Activated CD8-positive, alpha-beta memory T cell treated with anti-CD3 and anti-CD28 coated beads for 24 hours (primary cell): ENCODE measurements around the gene NIT1.
A peak's percentile ranks its signal among the peaks of the same experiment; 100 is the strongest.

Source experiments
- DNase-seq: peaks from one replicate; pipeline ENCODE4 v3.0.0-alpha.2; 2020

The NIT1 gene

GRCh38 chr1:161117759-161118581, at the start of gene NIT1, which contains the start of gene PFDN2:
Gene NIT1, plus strand, starts transcription at chr1:161118105. Its CDS starts 72 bp downstream, at chr1:161118177.
Gene PFDN2, minus strand, starts transcription at chr1:161118037. Its CDS starts 11 bp downstream, at chr1:161118026.
- peak; percentile 93 for DNase-seq

- DNase-seq, result peak; percentile 87
Observed at GRCh38 chr1:161068306-161069234, 49.3 kb upstream of the NIT1 start.

- no peak for DNase-seq
Observed at GRCh38 chr1:161069241-161069640, 48.7 kb upstream of the NIT1 start.

GRCh38 chr1:161069731-161070270, 48.1 kb upstream of the NIT1 start, which contains the start of gene ARHGAP30:
Gene ARHGAP30, minus strand, starts transcription at chr1:161069891. Its CDS starts 267 bp downstream, at chr1:161069624.
- peak; percentile 89 for DNase-seq

- no peak for DNase-seq
Observed at GRCh38 chr1:161070761-161071160, 47.1 kb upstream of the NIT1 start.

- DNase-seq, result peak; percentile 75
Observed at GRCh38 chr1:161071886-161072371, 46.0 kb upstream of the NIT1 start.

GRCh38 chr1:161072751-161073449, 45.0 kb upstream of the NIT1 start:
- DNase-seq, result no peak

GRCh38 chr1:161073474-161074121, 44.3 kb upstream of the NIT1 start:
- DNase-seq, result no peak

GRCh38 chr1:161074676-161075368, 43.1 kb upstream of the NIT1 start:
- DNase-seq, result no peak

- no peak for DNase-seq
Observed at GRCh38 chr1:161076410-161076809, 41.5 kb upstream of the NIT1 start.

GRCh38 chr1:161077426-161077825, 40.5 kb upstream of the NIT1 start:
- DNase-seq, result no peak

GRCh38 chr1:161079436-161080110, 38.3 kb upstream of the NIT1 start:
- DNase-seq, result no peak

- DNase-seq, result no peak
Observed at GRCh38 chr1:161080441-161081405, 37.2 kb upstream of the NIT1 start.

- DNase-seq, result no peak
Observed at GRCh38 chr1:161081519-161081918, 36.4 kb upstream of the NIT1 start.

GRCh38 chr1:161082483-161082882, 35.4 kb upstream of the NIT1 start:
- DNase-seq, result no peak

- DNase-seq, result no peak
Observed at GRCh38 chr1:161082996-161083747, 34.7 kb upstream of the NIT1 start.

GRCh38 chr1:161083748-161084596, 33.9 kb upstream of the NIT1 start:
- no peak for DNase-seq

GRCh38 chr1:161084597-161084988, 33.3 kb upstream of the NIT1 start:
- no peak for DNase-seq
